Stimulated activated CD8-positive, alpha-beta memory T cell treated with anti-CD3 and anti-CD28 coated beads, Interleukin-2, amount 100 ng/mL, for 48 hours (primary cell): ENCODE data around the gene IFNAR1.
A peak's percentile ranks its signal among the peaks of the same experiment; 100 is the strongest.

Source experiments
- DNase-seq, 2 donors: peaks; one replicate each; pipeline ENCODE4 v3.0.0-alpha.2; 2020; ENCODE audit warnings: low read depth in 2 of 2

The IFNAR1 gene

GRCh38 chr21:33324291-33325221 lies at the start of gene IFNAR1:
Gene IFNAR1, plus strand, starts transcription at chr21:33324970. Its CDS starts 86 bp downstream, at chr21:33325056.
- DNase-seq = peak; percentile 98 to 99

DNA sequence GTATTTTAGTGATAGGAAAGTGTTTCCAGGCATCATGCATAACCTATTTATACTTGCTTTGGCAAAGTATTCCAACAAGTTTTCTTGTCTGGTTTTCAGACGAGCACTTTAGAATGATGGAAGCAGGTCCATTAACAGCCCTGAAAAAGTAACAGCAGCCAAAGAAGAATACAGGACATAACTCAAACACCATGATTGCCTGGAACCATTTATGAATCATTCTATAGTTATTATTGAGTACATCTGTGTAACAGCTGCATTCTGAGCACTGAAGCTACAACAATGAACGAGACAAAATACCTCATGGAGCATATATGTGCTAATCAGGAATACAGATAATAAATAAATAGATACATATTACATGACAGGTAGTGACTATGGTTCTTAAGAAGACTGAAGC lies 46.0 kb upstream of the IFNAR1 start:
- DNase-seq = no peak

- no peak for DNase-seq
Observed at GRCh38 chr21:33279330-33279820, 45.4 kb upstream of the IFNAR1 start.

GRCh38 chr21:33281096-33281652 lies 43.6 kb upstream of the IFNAR1 start:
- DNase-seq = no peak

GRCh38 chr21:33283203-33283602 lies 41.6 kb upstream of the IFNAR1 start:
- DNase-seq = no peak

- DNase-seq = no peak
Observed at GRCh38 chr21:33286076-33286475, 38.7 kb upstream of the IFNAR1 start.

- DNase-seq = no peak
Observed at GRCh38 chr21:33286600-33287456, 37.9 kb upstream of the IFNAR1 start.

DNA sequence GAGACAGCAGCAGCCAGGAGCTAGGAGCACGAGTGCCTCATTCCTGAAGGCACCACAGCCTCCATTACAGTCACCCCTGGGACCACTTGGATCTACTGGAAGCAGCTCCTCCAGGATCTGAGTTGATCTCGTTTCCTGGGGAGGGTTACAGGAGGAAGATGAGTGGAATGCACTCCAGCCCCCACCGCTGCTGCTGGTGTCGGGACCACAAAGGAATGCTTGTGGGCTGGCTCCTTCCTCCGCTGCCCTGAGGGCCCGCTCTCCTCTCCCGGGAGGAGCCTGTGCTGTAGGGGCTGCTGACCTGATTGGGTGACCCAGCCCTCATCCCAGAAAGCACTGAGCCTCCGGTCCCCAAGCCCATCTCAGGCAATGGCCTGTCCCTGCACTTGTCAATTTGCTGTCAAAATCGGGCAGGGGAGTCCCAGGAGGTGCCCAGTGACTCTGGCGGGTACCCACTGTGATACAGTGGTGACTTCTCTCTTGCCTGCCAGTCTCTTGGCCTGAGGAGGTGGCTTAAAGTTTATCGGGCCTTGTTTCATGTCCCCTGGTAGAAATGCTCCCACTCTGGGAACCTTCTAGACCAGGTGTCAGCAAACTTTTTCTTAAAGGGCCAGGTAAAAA lies 35.5 kb upstream of the IFNAR1 start:
- no peak for DNase-seq

DNA sequence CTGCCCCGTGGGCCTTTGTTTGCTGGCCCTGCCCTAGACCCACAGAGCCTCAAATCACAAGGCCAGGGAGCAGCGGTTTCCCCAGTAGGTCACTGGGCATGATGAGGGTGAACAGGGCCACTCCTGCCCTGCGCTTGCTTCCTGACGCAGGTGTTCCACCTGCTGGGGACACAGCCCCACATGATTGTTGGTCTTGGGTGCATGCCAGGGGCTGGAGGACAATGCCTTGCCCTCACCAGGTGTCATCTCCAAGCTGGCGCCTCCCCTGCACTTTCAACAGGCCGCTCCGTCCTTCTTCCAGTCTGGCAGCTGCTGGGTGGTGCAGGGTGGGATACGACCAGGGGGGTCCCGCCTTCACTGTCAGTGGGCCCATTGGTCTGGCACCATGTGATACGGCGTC lies 34.3 kb upstream of the IFNAR1 start:
- no peak for DNase-seq

GRCh38 chr21:33291686-33292085 lies 33.1 kb upstream of the IFNAR1 start:
- no peak for DNase-seq

DNA sequence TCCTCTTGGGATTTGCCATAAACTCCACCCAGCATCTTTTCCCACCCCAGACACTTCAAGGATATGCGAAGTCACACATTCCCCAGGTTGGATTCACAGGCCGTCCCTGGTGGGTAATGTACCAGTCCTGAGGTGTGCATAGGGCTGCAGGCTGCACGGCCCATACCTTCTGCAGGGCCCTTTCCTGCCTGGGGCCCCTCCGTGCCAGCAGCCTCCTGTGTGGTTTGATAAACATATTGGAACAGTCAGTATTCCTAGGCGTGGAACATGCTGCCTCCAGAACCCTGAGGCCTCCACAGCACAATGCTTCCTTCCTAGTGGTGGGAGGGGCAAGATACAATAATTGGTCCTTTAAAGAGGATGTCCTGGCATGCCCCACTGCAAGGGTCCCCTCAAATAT lies 32.0 kb upstream of the IFNAR1 start:
- DNase-seq = no peak

- DNase-seq = no peak
Observed at GRCh38 chr21:33293136-33293535, 31.6 kb upstream of the IFNAR1 start.

- no peak for DNase-seq
Observed at GRCh38 chr21:33293811-33294216, 31.0 kb upstream of the IFNAR1 start.

GRCh38 chr21:33296156-33296555 lies 28.6 kb upstream of the IFNAR1 start:
- DNase-seq = no peak

GRCh38 chr21:33299181-33299752 lies 25.5 kb upstream of the IFNAR1 start:
- DNase-seq = no peak

DNA sequence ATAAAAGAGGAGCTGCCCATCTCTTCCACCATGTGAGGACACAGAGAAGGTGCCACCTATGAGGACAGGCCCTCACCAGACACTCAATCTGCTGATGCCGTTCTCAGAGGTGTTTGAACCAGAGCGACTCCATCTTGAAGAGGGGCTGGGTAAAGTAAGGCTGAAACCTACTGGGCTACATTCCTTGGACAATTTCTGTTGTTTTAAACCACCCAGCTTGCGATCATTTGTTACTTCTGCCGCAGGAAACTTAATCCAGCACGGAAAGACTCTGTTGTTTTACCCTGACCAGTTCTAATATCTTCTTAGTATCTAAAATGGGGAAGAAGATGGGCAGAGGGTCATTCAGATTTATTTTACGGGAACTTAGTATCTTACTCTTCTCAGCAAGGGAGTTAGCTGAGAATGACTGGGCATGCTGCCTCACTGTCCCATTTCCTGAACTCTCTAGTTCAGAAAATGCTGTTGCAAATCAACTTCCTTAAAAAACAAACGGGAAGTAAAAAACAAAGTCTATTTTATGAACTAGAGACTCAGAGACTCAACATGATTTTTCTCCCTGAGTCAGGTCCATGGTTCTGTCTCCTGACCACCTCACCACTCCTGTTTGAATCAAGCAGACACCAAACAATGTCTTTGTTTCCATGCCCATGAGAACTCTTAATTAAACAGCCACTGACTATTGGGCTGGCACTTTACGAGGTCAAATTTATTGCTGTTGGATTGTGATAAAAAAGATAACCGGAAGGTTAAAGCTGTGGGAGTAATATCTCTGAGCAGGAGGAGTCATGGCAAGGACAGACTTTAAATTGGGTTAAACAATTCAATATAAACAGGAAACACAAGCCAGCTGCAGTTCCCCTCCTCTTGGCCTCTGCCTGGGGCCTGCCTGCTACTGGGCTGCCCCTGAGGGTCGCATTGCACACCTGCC lies 23.8 kb upstream of the IFNAR1 start:
- DNase-seq = no peak

GRCh38 chr21:33301632-33302002 lies 23.2 kb upstream of the IFNAR1 start:
- no peak for DNase-seq

- DNase-seq = no peak
Observed at GRCh38 chr21:33302055-33302454, 22.7 kb upstream of the IFNAR1 start.

- DNase-seq = no peak
Observed at GRCh38 chr21:33302796-33303195, 22.0 kb upstream of the IFNAR1 start.

- no peak for DNase-seq
Observed at GRCh38 chr21:33305344-33305671, 19.5 kb upstream of the IFNAR1 start.
